CD4-positive, alpha-beta T cell treated with Interleukin-4 for 1 hour (primary cell): ENCODE measurements around the gene PLPP6.

Experiments
- DNase-seq, 2 donors: peaks; one replicate each; pipeline ENCODE4 v3.0.0-alpha.2; 2020 to 2022

PLPP6 gene

DNA sequence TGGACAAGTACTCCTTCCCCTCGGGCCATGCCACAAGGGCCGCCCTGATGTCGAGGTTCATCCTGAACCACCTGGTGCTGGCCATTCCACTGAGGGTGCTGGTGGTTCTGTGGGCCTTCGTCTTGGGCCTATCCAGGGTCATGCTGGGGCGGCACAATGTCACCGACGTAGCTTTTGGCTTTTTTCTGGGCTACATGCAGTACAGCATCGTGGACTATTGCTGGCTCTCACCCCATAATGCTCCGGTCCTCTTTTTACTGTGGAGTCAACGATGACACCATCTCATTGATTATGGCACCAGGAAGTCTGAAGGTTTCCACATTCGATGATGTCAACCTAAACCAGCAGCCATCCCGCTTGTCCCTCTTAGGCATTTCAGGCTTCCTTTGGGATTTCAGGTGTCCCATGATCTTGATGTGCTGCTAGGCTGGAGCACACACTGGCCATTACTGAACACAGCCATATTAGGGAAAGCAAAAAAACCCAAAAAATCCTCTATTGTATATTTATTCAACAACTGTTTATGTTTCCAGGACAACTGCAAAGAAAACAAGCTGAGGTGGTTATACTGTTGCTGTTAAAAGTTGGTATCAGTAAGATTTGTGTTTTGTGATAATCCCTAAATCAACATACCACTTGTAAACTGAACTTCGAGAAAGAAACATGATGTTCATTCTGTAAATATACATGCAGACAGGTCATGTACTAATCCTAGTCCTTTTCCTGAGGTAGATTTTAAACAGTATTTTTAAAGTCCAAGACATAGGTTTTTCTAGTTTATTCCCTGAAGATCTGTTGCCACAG, 1.1 kb downstream of the PLPP6 start:
- peak in 1 of 2 donors; percentile 53 for DNase-seq

DNA sequence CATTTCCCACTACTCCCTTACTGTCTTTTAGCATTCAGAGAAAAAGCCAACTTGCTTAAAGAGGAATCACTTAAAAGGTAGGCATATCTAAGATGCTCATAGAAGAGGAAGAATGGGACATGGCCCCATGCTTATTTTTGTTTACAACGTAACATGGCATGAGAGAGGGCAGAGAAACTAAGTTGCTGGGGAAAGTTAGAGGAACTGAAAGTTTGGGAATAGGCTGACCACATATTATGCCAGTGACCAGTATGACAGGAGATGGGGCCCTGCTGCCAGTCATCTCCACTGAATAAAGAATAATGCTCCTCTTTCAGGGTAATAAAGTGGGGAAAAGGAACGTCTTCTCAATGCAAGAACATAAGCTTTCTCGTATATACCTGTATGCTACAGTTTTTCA, 1.9 kb downstream of the PLPP6 start:
- no peak for DNase-seq

DNA sequence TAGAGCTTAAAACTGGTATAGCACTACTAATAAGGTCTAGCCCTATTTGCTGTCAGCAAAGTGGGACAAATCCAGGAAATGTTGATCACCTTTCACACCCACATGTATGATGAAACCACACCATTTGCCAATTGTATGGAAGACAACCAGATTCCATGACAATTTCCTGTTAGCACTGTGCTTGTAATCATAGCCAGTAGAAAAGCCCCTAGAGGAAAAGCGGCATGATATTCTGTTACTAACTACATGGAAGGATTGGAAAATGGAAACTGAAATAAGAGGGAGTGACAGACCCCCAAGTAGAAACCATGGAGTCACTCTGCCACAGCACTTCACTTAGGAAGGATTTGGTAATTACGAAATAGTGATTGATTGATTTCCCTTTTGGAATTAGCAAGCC, 3.3 kb downstream of the PLPP6 start:
- DNase-seq: no peak

DNA sequence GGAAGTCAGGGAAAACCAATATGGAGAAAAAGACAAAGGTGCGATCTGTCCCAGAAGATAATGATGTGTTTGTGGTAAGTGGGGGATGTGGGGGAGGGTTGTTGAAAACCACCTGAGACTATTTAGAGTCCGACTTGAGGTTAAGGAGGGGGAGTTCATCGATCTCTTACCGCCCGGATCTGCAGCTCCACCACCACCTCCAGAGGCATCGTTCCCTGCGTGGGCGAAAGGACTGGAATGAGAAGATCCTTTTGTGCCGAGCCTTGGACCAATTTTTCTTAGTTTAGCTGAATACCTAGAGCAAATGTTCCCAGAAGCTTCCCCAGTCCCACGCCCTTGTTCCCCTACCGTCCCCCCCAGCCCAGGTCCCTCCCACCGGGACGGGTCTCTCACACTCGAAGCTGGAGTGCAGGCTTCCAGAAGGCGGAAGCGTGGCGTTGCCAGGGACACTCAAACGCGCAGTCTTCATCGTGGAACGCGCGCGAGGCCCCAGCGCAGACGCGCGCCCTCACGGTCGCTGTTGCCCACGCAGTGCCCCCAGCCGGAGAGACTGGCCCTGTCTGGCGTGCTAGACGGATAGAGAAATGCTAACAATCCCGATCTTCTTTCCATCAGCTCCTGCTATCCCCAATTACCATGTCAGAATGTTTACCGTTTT, 4.1 kb downstream of the PLPP6 start, which contains the start of gene SPATA6L:
Gene SPATA6L (minus strand): TSS at position 439 of the 658 bp plus-strand sequence. CDS start 230 bp downstream, at position 209.
- DNase-seq: peak; percentile 40 to 41

DNA sequence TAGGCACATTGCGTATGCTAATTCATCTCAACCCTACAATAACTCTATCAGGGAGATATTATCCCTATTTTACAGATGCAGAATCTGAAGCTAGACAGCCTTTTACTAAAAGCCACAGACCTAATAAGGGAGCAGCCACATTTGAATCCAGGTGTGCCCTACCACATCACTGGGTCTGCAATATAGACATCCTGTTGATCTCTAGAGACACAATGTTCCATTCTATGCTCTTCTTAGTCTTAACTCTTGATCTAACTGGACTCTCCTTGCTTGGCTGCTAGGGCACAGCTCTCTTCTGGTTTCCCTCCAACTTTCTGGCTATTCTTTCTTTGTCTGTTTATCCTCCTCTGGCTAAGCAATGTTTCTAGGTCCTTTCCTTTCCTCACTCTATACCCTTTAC, 5.6 kb downstream of the PLPP6 start:
- peak in 1 of 2 donors; percentile 26 for DNase-seq

DNA sequence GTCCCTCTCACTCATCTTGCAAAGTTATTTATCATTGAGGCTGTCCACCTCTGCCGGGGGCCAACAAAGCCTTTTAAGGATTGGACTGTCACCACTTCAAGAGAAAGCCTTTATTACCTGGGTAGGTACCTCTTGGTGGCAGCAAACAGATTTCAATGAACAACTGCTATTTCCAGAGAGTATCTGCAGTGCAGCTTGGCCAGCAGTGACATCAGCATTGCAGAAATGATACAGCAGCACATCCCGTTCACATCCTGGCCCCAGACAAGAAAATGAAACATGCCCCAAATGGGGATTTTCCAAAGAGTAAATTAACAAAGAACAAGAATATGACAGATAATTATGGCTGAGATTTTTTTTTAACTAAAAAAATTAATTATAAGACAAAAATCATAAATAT, 6.5 kb downstream of the PLPP6 start:
- DNase-seq: no peak

DNA sequence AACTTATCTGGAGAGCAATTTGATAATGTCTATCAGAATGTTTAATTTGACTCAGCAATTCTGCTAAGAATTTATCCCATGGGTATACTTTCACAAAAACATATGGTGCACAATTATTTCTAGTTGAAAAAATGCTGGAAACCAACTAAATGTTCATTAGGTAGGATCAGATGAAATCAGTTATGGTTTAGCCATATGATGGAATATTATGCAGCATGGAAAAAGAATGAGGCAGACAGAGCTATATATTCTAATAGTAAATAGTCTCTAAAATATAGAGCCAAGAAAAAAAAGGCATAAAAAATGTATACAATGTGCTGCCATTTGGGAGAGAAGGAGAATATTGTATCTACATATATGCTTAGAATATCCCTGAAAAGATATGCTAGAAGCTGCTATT, 7.8 kb downstream of the PLPP6 start:
- DNase-seq: no peak

DNA sequence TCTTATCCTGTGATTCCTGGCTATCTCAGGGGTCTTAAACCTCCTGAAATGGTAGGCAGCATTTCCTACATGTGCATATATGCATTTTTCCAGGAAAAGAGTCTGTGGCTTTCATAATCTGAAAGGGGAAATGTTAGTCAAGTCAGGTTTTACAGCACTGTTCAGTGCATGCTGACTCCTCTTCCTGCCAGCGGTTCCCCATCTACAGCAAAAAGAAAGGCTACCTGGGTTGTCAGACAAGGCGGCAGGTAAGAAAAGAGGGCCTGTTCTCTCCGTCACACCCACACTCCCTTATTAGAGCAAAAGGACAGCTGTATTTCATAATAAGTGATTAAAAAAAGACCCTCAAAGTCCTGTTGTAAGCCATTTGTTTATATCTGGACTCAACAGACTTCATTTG, 8.5 kb downstream of the PLPP6 start:
- no peak for DNase-seq

DNA sequence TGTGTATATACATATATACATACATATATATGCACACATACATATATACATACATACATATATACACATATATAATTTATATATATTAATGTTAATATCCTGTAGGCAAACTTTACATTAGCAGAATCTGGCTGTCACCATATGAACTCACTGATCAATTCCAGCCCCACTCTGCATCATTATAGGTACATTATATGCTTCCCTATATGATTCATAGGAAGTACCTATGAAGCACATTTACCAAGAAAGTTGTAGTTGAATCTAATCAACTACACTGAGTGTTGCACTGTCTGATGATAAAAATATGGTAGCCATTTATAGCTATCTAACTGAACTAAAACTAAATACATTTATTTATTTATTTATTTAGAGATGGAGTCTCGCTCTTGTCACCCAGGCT, 9.6 kb downstream of the PLPP6 start:
- DNase-seq: no peak

DNA sequence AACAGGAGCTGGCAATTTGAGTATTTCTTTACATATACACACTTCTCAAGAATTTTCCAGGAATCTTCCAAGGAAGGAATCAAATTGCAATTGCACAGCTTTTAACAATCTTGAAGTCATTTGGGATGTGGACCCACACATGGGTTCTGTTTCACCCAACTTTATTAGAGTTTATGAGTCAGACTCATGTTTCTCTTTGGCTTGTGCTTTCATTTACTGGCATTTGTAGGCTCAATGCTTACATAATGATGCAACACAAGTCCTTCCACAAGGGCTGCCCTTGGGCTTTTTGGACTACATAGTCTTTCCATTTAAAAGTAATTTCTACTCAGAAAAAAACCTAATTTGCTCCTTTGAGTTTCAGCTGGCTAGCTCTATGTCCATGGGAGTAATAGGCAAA, 12.7 kb downstream of the PLPP6 start:
- DNase-seq: no peak

DNA sequence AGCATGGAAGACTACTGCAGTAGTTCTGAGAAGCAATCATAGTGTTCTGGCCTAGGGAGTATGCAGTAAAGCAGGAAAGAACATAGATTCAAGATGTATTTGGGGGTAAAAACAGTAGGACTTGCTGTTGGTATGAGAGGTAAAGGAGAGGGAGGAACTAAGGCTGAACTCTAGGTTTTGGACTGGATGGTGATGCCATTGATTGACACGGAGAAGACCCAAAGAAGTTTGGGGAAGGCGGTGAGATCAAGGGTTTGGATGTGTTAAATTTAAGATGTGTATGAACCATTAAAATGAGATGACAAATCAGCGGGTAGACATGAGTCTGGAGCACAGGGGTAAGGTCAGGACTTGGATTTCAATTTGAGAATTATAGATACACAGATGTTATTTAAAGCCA, 15.3 kb downstream of the PLPP6 start:
- DNase-seq: no peak

DNA sequence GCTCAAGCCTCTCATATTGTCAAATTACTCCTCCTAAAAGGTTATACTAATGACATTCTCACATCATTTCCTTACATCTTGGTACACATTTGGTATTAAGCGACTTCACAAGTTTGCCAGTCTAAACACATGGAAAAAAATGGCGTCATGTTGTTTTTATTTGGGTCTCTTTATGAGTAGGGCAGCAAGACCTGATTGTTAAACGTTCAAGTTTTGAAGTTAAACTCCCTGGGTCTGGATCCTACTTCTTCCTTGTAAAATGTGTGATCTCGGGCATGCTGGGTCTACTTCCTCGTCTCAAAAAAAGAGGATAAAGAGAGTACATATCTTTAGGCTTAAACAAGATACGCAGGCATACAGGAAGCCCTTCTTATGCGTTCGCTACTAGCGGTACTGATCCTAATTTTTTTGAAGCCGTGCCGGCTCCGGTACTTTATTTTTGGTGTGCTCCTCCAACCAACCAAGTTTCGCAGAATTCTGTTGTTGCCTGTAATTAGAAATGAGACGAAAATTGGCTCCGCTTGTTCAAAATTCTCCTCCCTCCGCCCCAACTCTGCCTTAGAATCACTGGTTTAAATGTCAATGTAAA, 16.7 kb downstream of the PLPP6 start:
- DNase-seq: no peak

DNA sequence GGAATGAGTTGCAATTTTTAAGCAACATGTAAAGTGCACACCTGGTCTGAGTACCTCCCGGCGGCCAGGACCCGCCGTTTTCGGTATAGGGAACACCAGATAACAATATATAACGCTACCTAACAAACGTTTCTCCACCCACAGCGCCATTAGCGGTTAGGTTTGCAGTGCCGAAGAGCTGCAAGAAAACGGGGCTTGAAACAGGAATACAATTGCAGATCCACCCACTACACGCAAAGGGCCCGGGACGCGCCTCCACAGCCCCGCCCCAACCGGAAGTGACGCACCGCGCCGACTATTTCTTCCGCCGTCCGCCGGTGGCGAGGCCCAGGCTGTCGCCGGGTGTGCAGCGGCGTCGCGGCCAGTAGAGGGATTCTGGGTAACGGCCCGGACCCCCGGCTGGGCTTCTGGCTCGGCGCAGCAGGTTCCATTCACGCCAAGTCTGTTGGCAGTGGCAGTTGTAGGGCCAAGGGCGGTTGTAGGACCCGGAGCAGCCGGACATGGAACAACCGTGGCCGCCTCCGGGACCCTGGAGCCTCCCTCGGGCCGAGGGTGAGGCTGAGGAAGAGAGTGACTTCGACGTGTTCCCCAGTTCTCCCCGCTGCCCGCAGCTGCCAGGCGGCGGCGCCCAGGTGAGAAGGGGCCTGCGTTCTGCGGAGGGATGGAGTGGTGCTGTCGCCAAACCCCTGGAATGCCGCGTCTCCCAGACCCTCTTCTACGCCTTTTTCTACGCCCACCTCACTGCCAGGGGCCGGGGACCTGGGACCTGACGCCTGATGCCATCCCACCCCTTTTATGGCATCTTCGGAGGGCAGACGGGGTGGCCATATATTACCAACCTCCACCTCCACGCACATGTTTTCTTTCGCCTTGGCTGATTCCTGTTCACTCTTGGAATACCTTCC, 17.4 kb downstream of the PLPP6 start, which contains the start of gene CDC37L1:
Gene CDC37L1 (plus strand): TSS at position 302 of the 905 bp plus-strand sequence. CDS start 199 bp downstream, at position 501.
- peak; percentile 98 for DNase-seq

DNA sequence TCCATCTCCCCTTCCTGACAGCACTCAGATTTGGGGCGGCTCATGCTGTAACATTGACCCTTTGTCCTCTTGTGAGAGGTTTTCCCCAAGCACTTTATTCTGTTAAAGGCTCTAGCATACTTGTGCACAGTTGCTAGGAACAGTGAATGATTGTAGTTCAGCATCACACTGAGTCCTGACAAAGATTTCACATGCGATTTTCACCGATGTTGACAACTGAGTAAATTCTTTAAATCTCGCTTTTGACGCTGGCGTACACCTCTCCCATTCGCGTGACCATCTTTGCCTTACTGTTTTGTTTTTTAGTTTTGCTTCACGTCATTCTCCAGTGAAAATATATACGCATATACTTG, 18.1 kb downstream of the PLPP6 start:
- peak in 1 of 2 donors; percentile 14 for DNase-seq

DNA sequence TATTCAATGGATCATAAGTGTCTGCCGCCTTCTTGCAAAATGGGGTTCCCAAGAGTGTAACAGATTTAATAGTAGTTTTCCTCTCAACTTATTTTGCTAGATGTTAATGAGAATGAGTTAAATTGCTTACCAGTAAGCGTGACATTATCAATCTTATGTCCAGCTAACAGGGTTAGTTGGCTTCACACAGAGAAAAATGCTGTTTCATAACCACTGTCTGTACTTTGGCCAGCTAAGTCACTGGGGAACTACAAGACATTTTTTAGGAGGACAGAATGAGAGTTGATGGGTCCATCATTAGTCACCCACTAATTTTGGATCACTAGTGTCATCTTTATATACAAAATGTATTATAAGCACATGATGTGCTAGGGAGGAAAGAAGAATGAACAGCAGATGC, 18.7 kb downstream of the PLPP6 start:
- no peak for DNase-seq

DNA sequence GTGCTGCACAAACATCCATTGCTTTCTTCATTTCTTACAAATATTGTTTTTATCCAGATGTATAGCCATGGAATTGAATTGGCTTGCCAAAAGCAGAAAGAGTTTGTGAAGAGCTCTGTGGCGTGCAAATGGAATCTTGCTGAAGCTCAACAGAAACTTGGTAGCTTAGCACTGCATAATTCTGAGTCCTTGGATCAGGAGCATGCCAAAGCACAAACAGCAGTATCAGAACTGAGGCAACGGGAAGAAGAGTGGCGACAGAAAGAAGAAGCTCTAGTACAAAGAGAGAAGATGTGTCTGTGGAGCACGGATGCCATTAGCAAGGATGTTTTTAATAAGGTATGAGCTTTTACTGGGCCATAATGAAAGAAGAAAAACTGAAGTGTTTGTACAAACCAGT, 22.7 kb downstream of the PLPP6 start:
- no peak for DNase-seq

DNA sequence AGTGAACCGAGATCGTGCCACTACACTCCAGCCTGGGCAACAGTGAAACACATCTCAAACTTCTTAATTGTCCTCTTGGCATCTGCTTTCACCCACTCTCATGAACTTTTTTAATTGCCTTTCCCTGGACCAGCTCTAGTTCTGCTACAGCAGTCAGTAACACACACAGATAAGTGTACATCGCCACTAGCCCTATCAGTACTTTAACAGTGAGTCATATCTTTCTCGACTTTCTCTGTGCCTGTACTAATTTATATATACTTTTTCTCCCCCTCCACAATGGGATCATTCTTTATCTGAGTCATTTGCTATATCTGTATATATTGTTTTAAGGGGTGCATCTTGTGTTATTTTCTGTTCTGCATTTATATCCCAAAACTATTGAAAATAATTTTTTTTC, 24.0 kb downstream of the PLPP6 start:
- DNase-seq: no peak

DNA sequence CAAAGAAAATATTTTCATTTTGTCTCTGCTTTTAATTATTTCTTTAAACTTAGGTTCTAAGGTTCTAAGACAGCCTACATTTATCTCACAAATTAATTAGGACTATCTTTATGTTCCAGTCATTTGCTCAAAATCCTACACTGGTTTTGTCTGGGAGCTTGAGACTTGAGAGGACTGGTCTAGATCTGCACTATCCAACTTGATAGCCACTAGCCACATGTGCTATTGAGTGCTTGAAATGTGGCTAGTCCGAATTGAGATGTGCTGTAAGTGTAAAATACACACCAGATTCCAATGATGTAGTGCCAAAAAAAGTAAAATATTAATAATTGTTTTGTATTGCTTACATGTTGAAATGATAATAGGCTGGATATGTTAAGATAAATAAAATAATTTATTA, 24.5 kb downstream of the PLPP6 start:
- DNase-seq: no peak

DNA sequence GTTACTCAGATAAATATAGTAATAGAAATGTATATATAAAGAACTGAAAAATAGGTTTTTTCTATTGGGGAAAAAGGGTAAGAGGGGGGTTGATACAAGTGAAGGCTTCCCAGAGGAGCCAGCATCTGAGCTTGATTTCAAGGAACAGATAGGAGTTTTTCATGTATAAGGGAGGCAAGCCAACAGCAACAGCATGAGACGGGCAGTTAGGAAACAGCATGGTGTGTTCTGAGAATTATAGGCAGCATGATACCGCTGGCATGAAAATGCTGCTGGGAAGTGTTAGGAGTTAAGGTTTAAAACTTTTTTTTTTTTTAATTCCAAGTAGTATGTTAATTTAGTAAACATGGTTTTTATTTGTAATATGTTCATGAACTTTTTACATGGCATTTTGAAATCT, 26.9 kb downstream of the PLPP6 start:
- DNase-seq: no peak

DNA sequence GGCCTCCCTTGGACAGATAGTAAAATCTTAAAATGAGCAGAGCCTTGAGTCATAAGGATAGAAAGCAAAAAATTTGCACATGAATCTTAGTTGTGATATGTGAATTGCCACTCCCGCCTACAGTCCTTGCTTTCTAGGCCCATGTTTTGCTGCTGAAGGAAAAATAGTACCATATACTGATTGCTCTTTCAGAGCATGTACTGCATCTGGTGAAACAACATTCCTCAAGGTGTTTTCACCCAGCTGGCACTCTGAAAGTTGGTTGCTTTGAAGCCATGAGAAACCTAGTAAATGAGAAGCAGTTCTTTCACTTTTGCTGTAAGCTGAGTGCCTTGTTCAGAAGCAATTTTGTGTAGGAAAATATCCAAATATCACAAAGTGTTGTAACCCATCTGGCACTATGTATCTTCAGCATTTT, 27.6 kb downstream of the PLPP6 start:
- DNase-seq: no peak

DNA sequence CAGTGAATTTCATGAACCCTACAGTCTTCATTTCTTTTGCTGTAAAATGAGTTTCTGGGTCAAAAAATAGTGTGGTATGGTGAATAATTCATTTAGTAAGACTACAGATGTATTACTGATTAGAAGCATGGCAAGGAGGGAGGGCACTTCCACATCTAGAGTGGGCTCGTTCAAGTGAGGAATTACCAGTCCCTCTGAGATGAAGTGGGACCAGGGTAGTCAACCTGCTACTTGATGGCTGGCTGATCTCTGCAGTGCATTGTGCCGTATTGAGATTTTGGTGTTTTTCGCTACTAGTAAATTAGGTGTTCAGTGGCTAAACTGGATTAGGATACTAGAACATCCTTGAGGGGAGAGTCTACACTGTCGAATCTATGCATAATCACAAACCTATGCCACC, 28.1 kb downstream of the PLPP6 start:
- DNase-seq: no peak

DNA sequence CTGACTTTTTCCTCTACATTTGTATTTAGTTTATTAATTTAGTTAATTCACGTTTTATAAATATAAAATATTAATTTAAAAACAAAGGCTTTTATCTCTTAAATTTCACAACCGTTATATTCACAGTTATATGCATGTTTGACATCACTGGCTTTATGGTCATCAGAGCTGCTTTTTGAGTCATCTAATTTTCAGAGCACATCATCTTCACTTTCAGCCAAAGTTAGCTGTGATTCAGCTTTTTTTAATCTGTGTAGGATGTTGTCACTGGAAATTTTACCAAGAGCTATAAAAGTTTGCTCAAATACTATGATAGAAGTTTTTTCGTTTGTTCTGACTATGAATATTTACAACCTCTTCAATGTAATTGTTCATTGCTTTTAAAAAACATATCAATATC, 29.7 kb downstream of the PLPP6 start:
- DNase-seq: no peak

DNA sequence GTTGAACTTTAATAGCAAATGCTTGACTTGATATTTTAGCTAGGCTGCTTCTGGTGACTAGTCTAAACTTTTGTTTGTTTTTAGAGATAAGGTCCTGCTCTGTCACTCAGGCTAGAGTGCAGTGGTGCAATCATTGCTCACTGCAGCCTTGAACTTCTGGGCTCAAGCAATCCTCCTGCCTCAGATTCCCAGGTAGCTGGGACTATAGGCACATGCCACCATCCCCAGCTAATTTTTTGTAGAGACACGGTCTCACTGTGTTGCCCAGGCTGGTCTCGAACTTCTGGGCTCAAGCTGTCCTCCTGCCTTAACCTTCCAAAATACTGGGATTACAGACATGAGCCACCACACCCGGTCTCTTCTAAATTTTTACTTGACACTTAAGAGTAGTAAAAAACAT, 38.0 kb downstream of the PLPP6 start:
- DNase-seq: no peak
